T-helper 2 cell treated with Interferon-gamma antibody and Interleukin-4, amounts not matched to agents 100 ng/mL and 5 ng/mL, for 36 hours (primary cell): ENCODE results near the gene ASB6. TPM values are rescaled to one million over a fixed set of nuclear protein-coding genes. Genes with fewer than 3 reads are reported as not detected.

Experiments used
- intact Hi-C: fragments of 100-400 bp; cut with micrococcal nuclease; formaldehyde crosslinking; loops from one replicate; pipeline ENCODE4 v1.15.1; 2023
- total RNA-seq: library from RNA; stranded (reverse); gene quantifications from 2 replicates; pipeline ENCODE4 v1.2.3, GENCODE V29; 2022

The ASB6 gene
- total RNA-seq, 1 donor from 2014 or later: 23.7 TPM

DNA sequence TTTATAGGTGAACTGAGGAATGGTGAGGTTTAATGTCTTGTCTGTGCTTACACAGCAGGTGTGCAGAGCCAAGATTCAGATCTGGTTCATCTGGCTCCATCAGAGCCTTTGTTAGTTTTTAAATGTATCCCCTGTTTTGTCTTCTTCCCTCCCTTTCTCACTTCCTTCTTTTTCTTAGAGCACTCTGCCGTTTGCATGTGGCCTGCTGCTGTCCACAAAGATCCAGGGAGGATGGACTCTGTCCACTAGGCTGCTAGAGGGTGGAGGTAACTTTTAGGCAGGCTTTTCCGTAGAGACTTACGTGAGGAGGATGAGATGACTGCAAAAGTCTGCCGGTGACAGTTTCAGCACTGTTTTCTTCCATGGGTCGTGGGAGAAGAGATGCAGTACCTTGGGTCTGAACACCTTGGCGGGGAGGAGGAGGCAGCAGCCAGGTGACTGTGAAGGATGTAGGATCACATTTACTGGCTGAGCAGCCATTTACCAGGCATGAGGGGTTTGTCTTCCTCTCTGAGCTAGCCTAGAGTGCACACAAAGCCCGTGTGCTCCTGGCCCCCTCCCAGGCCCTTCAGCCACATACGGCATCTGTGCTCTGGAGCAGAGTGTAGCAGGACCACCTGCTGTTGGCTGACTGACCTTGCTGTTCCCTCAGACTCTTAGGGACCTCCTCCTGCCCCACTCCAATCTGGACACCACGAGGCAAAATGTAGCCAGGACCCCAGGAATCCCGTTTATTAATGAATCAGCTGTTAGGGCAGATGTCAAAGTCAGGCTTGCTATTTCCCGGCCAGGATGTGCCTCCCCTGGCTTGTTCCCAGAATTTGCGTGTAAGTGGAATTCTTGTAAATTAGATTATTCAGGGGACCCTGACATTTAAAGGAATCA lies 14.2 kb downstream of the ASB6 start:
- intact Hi-C loops: loop anchor here (5.0 kb wide), 1 partner anchor 260 kb away; no protein-coding TSS in a partner anchor

DNA sequence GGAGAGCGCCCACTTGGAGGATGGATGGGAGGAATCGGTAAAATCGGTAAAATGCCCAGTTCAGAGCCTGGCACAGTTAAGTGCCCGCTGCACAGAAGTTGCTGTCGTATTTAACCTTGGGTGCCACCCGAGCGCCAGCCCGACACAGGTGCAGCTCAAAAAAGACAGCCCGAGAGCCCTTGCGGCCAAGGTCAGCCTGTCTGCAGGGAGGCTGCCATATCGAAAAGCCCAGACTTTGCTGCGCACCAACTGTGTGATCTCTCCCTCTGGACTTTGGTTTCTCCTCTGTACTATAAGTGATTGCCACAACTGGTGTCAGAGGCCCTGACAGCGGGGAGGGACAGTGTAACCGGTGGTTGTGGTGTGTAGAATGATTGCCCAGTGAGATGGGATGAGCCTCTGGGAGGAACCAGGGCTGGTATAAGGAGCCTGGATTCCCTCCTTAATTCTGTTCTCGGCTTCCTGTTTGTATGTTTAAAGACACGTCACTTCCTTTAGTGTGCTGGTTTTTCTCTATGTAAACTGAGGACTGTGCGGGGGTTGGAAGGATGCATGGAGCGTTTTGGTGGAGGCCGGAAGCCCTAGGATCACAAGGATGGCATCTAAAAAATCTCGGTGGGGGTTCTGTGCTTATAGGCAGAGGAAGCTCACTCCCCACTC lies 15.2 kb downstream of the ASB6 start:
- intact Hi-C loops: loop anchor here (1.0 to 5.0 kb wide), 3 partner anchors 16 to 545 kb away; partner anchors contain the start of genes ASB6 and DOLPP1

DNA sequence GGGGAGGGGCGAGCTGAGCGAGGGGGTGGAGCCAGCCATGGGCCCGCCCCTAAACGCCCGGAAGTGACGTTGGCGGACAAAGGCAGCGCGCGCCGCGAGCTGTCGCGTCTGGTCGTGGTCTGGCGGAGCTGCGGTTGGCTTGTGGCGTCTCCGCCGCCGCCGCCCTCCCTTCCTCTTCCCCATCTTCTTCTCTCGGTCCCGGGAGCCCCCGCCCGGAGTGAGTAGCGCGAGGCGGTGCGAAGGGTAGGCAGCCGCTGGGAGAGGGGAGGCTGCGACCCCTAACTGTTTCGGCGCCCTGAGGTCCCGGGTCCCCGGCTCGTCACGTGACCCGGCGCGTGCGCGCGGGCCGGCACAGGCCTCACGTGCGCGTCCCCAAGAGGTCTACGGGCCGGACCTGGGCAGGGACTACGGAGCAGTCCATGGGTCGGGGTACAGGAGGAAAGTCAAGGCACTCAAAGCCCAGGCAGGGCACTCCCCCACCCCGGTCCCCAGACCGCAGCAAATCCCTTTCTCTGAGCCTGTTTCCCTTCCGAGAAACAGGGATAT lies 15.8 kb downstream of the ASB6 start, which contains the start of gene NTMT1:
Gene NTMT1 (plus strand): TSS at position 85 of the 546 bp plus-strand sequence. CDS start 6,541 bp downstream, outside the sequence.
- intact Hi-C loops: loop anchor here (1.0 to 5.0 kb wide), 3 partner anchors 16 to 545 kb away; partner anchors contain the start of genes ASB6 and DOLPP1

DNA sequence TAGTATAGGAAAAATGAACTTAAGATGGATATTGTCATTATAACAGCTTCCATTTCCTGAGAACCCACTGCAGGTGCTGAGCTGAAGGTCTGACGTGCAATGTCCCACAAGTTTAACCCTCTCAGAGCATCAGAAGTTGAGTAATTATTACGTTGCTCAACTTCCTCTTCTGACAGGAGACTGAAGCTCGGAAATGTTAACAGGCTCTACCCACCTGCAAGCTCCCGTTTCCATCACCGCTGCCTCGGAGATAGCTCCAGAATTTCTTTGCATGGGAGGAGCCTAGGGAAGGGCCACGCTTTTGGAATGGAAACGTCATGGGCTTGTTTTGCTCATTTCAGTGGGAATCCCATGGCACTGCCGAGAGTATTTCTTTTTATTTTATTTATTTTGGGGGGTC lies 17.0 kb downstream of the ASB6 start:
- intact Hi-C loops: loop anchor here (1.0 to 5.0 kb wide), 2 partner anchors 262 to 486 kb away; no protein-coding TSS in a partner anchor

DNA sequence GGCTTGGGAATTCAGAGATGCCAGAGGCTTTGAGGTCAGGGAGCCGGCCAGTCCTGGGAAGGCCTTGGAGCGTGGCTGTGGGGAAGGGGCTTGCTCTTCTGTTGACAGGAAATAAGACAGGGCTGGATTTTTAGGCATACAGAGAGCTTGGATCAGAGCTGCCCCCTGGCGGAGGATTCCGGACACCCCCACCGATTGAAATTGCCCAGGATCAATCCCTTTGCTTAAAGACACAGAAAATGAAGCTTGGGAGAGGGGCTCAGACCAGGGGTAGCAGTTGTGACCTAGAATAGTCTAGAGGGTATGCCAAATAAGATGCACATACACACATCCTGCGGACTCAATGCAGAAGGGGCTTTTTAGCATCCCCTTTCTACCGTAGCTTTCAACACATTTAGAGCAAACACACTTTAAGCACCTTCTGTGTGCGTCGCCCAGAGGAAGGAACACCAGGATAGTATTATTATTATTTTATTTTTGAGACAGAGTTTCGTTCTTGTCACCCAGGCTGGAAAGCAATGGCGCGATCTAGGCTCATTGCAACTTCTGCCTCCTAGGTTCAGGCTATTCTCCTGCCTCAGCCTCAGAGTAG lies 17.7 kb downstream of the ASB6 start:
- intact Hi-C loops: loop anchor here (1.0 kb wide), 1 partner anchor 485 kb away; no protein-coding TSS in a partner anchor

DNA sequence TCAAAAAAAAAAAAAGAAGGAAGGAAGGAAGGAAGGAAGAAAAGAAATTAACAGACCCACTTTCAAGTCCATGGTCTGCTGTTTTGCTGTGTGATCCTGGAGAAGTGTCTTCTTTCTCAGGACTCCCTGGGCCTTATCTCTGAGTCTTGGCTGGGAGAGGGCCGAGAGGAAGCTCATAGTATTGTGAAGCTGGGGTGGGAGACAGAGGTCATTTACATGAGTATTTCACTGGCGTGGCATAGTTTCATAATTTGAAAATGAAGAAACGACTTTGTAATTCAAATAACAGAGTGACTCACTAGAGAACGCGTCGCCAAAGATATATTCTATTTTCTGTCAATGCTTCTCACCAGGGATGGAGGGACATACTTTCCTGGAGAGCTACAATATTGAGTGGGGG lies 18.6 kb downstream of the ASB6 start:
- intact Hi-C loops: no loop called here

DNA sequence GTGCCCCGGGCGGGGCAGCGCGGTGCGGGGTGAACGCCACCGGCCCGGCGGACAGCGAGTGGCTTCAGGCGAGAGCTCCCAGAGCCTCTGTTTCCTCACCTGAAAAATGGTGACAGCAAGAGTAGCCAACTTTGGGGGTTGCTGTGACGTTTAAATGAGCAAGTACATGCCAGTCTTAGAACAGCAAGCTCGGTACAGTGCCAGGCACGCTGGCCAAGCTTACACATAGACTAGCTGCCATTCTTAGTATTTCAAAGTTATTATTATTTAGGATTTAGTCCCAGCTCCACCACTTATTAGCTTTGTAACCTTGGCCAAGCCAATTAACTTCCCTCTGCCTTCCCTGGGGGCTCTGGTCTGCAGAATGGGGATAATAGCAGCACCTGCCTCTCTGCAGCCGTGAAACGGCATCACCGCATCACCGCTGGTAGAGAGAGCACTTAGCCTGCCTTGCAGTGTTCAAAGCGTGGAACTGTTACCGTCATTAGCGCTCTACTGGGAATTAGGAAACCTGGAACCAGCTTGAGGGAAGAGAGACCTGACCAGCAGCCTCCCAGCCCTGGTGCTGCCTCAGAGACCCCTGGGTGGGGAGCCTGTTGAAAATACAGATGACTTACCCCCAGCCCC lies 21.2 kb downstream of the ASB6 start, which contains the start of gene C9orf50:
Gene C9orf50 (minus strand): TSS at position 433 of the 627 bp plus-strand sequence. CDS start 527 bp downstream, outside the sequence.
- intact Hi-C loops: no loop called here

DNA sequence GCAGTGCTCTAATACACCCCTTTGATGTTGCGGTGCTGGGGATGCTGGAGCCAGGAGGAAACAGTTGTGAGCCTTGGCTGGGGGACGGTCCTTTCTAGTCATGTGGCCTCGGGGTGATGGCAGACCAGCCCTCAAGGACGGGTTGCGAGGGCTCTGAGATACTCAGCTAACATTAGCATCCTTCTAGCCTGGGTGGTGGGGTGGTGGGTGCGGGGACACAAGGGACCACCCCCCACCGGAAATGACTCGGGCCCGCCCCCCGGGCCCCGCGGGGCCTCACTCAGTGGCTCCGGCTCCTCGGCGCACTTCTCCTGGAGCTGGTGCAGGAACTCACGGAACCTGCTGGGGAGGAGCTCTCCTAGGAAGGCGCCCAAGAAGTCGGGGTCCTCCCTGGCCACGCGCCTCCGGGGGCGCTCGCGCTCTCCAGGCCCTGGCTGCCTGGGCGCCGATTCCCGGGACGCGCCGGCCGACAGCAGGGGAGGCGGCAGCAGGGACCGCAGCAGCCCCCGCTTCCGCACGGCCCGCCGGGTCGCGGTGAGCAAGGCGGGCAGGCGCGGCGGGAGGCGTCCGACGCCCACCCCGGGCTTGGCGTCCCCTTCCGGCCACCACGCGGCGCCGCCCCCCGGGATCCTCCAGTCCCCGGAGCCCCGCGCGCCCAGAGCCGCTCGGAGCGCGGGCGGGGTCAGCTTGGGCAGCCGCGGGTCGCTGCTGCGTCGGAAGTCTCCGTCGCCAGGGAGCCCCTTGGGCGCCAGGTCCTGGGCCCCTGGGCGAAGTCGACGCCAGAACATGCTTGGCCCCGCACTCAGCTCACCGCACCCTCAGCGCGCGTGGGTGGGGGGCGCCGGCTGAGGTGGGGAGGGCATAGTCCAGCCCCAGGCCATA lies 21.9 kb downstream of the ASB6 start:
- intact Hi-C loops: loop anchor here (10.0 kb wide), 1 partner anchor 235 kb away; no protein-coding TSS in a partner anchor

DNA sequence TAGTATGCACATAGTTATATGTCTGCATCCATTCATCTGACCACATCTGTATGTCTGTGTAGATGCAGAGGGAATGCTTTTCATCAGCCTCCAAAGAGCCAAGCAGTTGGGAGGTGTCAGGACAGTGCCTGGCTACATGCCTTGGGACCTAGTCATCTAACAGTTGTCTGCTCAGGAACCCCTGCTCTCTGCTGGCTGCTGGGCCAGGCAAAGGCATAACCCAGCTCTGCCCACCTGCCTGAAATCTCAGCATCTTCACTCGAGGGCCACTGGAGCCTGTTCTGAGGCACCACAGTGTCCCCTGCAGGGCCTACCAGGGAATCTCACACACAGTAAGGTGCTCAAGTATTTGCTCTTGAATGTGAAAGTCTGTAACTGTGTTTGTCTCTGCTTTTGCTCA lies 24.8 kb downstream of the ASB6 start:
- intact Hi-C loops: loop anchor here (10.0 kb wide), 1 partner anchor 232 kb away; no protein-coding TSS in a partner anchor

DNA sequence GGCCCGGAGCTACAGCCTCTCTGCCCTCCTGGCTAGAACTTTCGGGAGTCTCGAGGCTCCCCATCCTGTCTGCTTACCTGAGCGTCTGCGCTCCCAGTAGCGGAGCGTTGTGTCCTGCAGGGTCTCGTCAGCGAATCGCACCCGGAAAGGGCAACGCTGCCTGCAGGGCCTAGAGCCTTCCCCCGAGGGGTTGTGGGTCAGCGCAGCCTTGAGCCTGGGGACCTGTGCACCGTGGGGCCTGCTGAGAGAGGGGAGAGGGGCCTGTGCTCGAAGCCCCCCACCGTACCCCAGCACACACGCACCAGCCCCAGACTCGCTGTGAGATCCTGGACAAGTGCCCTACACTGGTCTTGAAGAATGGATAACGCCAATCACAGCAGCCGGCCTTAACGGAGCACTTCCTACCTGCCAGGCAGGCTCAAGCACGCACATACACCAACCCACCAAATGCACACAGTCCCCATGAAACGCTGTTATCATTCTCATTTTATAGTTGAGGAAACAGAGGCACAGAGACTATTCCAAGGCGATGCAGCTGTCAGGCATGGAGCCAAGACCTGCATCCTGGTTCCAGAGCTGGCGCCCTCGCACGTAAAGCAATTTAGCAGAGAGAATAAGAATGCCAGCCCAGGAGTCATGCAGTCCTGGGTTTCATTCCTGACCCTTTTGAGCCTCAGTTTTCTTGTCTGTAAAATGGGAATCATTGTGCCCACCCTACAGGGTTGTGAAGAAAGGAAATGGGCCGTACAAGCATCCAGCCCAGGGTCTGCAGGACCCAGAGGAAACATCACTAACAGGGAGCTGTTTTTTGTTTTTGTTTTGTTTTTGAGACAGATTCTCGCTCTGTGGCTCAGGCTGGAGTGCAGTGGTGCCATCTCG lies 26.3 kb downstream of the ASB6 start:
- intact Hi-C loops: loop anchor here (10.0 kb wide), 1 partner anchor 231 kb away; no protein-coding TSS in a partner anchor

DNA sequence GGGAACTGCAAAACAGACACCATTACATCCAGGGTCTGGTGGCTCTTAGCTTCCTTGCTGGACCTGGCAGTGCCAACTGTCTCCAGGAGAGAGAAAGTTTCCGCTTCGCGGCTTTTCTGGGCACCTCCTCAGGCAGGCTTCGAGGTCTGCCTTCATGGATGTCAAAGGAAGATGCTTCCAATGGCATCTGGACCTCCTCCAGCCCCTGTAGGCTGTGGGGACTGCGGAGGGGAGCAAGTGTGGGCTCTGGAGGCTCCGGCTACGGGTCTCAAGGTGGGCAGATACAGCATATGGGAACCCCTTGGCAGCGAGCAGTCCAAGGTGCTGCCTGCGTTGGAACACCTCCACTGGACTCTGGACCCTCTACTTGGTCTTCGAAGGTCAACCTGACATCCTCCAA lies 27.0 kb downstream of the ASB6 start:
- intact Hi-C loops: loop anchor here (5.0 to 10.0 kb wide), 2 partner anchors 128 to 230 kb away; no protein-coding TSS in a partner anchor

DNA sequence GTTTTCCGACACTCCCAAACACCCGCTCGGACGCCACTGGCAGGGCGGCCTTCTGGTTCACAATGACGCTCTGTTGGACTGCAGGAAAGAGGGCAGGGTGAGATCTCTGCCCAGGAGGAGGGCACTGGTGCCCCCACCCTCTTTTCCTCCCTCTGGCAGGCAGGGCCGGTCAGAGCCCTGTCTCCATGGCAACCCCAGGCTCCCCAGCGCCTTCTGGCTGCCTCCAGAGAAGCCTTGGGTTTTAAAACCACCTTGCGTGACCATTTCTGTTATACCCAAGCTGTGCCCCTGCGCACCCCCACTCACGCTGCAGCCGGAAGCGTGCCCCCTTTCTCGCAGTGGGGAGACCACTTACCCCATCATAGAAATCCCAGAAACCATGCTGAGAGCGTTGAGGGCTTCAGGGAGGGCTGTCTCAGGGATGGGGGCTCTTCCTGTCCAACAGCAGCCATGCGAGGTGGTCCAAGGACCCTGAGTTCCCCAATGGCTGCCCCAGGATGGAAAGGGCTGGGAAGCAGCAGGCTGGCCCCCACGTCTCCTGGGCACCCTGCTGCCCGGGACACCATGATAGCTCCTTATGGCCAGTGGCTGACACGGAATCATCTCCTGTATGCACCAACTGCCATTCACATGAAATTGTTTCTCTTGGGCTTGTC lies 28.3 kb downstream of the ASB6 start:
- intact Hi-C loops: loop anchor here (5.0 to 10.0 kb wide), 2 partner anchors 126 to 229 kb away; no protein-coding TSS in a partner anchor

DNA sequence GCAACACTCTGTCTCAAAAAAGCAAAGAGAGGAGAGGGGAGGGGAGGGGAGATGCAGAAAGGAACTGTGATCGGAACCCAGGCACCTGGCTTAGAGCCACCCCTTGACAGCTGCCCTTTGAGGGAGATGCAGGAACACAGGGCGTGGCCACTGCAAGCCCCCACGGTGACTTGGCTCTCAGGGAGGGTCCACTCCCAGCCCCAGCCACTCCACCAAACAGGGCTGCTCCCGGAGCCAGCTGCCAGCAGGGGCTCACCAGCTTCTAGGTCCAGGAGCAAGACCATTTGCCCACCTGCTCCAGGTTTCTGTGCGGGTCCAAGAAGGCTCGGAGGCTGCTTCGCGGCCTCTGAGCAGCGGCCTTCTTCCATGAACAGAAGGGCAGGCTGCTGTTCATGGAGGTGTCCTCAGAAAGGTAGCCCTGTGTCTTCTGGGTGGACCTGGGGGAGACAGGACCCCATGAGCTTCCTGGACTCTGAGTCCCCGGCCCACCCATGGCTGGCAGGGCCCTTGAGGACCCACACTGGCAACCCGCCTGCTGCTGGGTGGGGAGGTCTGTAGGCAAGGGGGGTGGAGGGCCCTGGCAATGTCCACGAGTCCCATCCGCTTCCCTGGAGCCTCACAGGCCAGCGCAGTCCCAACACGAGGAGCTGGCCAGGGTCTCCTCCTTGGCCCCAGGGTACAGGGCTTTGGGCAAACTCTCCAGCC lies 29.0 kb downstream of the ASB6 start:
- intact Hi-C loops: loop anchor here (5.0 to 10.0 kb wide), 2 partner anchors 126 to 228 kb away; no protein-coding TSS in a partner anchor

DNA sequence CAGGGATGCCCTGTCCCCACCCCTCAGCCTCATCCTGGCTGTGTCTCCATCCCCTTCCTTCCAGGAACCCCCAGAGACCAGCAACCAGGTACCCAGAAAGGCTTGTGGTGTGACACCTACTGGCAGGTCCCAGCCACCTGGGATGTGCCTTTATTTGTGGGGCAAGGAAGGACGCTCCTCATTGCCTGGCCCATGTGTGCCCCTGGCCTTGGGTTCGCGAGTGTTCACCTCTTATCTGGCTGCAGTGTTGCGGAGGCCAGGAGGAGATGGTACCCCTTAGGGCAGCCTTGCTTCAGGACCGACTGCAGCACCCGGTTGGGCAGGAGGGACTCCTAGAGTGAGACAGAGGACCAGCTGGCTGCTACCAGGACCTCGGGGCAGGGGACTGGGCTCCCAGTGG lies 29.8 kb downstream of the ASB6 start:
- intact Hi-C loops: loop anchor here (5.0 to 10.0 kb wide), 2 partner anchors 125 to 227 kb away; no protein-coding TSS in a partner anchor

DNA sequence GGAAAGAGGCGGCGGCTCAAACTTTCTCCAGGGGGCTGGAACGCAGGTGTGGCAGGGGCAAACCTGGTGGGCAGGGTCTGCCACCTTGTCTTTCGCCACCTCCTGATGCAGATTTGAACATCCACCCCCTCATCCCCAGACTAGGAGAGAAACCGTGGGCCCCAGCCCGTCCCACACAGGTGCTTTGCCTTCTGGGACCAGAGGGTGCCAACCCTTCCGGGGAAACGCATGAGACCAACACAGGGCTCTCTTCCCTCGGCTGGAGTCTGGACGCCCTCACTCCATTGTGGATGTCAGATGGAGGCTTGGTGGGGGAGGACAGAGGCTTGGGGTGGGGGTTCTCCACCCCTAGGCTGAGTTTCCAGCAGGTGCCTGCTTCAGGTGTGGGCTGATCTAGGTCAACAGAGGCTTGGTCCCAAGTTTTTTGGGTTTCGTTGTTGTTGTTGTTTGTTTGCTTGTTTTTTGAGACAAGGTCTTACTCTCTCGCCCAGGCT lies 30.6 kb downstream of the ASB6 start:
- intact Hi-C loops: loop anchor here (5.0 to 10.0 kb wide), 2 partner anchors 124 to 227 kb away; no protein-coding TSS in a partner anchor

DNA sequence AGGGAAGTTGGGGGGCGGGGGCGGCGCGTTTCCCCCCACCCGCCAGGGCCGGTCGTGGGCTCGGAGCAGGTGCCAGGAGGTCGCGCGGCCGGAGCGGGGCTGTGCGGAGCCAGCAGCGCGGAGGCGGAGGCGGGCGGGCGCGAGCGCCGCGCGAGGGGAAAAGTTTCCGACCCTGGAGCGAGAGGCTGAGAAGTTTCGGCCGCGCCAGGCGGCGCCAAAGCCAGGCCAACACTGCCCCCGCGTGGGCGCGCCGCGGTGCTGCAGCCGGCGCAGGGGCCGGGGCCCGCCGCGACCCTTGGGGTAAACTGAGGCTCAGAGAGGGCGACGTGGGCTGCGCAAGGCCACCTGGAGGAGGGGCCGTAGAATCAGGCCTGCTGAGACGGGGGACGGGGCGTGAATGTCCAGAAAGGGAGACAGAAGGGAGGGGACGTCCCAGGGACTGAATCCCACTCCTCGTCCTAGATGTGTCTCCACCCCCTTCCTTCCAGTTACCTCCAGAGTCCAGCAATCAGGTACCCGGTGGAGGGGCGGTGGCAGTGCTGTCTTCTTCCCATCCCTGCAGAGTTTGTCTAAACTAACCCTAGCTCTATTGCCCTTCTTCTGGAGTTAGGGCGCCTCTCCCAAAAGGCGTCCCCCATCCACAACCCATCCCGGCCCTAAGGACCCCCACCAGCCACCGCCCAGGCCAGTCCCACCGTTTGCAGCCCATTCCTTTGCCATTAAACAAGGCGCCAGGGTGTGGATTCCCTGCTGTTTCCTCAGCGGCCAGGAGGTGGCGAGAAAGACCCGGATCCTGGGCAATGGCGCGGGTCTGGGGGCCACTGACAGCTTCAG lies 31.3 kb downstream of the ASB6 start:
- intact Hi-C loops: loop anchor here (1.0 to 10.0 kb wide), 4 partner anchors 123 to 470 kb away; no protein-coding TSS in a partner anchor
